ACC112 (cell line): ENCODE measurements around the gene ORMDL3.
A peak's percentile ranks its signal among the peaks of the same experiment; 100 is the strongest.
"Not testable (repeated sequence)": the region's sequence is repeated elsewhere in the genome, so short reads cannot be mapped to it uniquely, and the experiment has no call there.

Experiments used
- H2AFZ ChIP-seq: fragments of 200-600 bp; sonication (generic); one replicate; pipeline ENCODE4 v1.6.0; 2017; ENCODE audit warnings: antibody characterized with exemption, low read length; ENCODE audit not compliant: unreplicated experiment
- H3K27ac ChIP-seq: fragments of 200-600 bp; sonication (generic); 2 replicates; pipeline ENCODE4 v1.5.1; 2014; ENCODE audit warnings: low read depth, mild to moderate bottlenecking, antibody characterized with exemption, low read length, moderate library complexity
- H3K27me3 ChIP-seq: fragments of 200-600 bp; sonication (generic); 2 replicates; pipeline ENCODE4 v1.6.1; 2014; ENCODE audit warnings: mild to moderate bottlenecking, antibody characterized with exemption, low read length, moderate library complexity, mixed read lengths; ENCODE audit not compliant: insufficient read depth
- H3K36me3 ChIP-seq: fragments of 200-600 bp; sonication (generic); 2 replicates; pipeline ENCODE4 v1.6.1; 2016; ENCODE audit warnings: mild to moderate bottlenecking, antibody characterized with exemption, low read length, moderate library complexity, mixed read lengths; ENCODE audit not compliant: insufficient read depth
- H3K4me1 ChIP-seq: fragments of 200-600 bp; sonication (generic); one replicate; pipeline ENCODE4 v1.6.1; 2016; ENCODE audit warnings: low read length, mixed read lengths; ENCODE audit not compliant: insufficient read depth, unreplicated experiment, control insufficient read depth
- H3K4me3 ChIP-seq: fragments of 200-600 bp; sonication (generic); 2 replicates; pipeline ENCODE4 v1.5.1; 2014; ENCODE audit warnings: mild to moderate bottlenecking, low read depth, low read length
- H3K79me2 ChIP-seq: fragments of 200-600 bp; sonication (generic); one replicate; pipeline ENCODE4 v1.6.0; 2016; ENCODE audit warnings: low read length; ENCODE audit not compliant: control insufficient read depth, unreplicated experiment, insufficient read depth

ORMDL3 gene

GRCh38 chr17:39904990-39905288 is 22.5 kb downstream of the ORMDL3 start:
- Histone ChIP-seq H3K27ac (no peak overlapping the region), H3K36me3 (no peaks in the 10 kb centered on the region), H2AFZ (no peak overlapping the region), H3K27me3 (no peaks in the 10 kb centered on the region), H3K4me3 (no peak overlapping the region), H3K4me1 (peaks cover 4% of the 10 kb centered on the region), H3K79me2 (no peaks in the 10 kb centered on the region)

- H3K4me3 ChIP-seq: no peak overlapping the region
- peaks cover 4% of the 10 kb centered on the region for H3K4me1 ChIP-seq
- no peaks in the 10 kb centered on the region for H3K27me3 ChIP-seq
- no peak overlapping the region for H2AFZ ChIP-seq
- no peaks in the 10 kb centered on the region for H3K79me2 ChIP-seq
- peak overlapping the region; percentile 33; the same call in 1 of the 2 replicates for H3K27ac ChIP-seq
- H3K36me3 ChIP-seq: no peaks in the 10 kb centered on the region
Measured at GRCh38 chr17:39903158-39903884, 24.1 kb downstream of the ORMDL3 start.

GRCh38 chr17:39902027-39902426 is 25.4 kb downstream of the ORMDL3 start:
- H3K79me2 ChIP-seq, H2AFZ ChIP-seq, H3K4me3 ChIP-seq, H3K27me3 ChIP-seq, H3K27ac ChIP-seq, H3K4me1 ChIP-seq, H3K36me3 ChIP-seq: not testable (repeated sequence)

GRCh38 chr17:39899215-39899614 is 28.2 kb downstream of the ORMDL3 start:
- Histone ChIP-seq H3K27me3 (no peaks in the 10 kb centered on the region), H3K4me1 (peaks cover 4% of the 10 kb centered on the region), H3K79me2 (no peaks in the 10 kb centered on the region), H3K36me3 (no peaks in the 10 kb centered on the region), H3K27ac (no peak overlapping the region), H3K4me3 (no peak overlapping the region), H2AFZ (no peak overlapping the region)

GRCh38 chr17:39898088-39898487 is 29.3 kb downstream of the ORMDL3 start:
- Histone ChIP-seq H3K4me1 (peaks cover under 1% of the 10 kb centered on the region), H3K36me3 (no peaks in the 10 kb centered on the region), H3K79me2 (no peaks in the 10 kb centered on the region), H3K27ac (no peak overlapping the region), H2AFZ (no peak overlapping the region), H3K27me3 (peaks cover 2% of the 10 kb centered on the region), H3K4me3 (no peak overlapping the region)

- H3K4me3 ChIP-seq: no peak overlapping the region
- H3K27ac ChIP-seq: no peak overlapping the region
- H3K79me2 ChIP-seq: no peaks in the 10 kb centered on the region
- H3K27me3 ChIP-seq: peaks cover 13% of the 10 kb centered on the region
- H2AFZ ChIP-seq: no peak overlapping the region
- H3K36me3 ChIP-seq: no peaks in the 10 kb centered on the region
- H3K4me1 ChIP-seq: no peaks in the 10 kb centered on the region
Measured at GRCh38 chr17:39894681-39895376, 32.6 kb downstream of the ORMDL3 start.

- H2AFZ ChIP-seq: no peak overlapping the region
- H3K36me3 ChIP-seq: no peaks in the 10 kb centered on the region
- no peak overlapping the region for H3K4me3 ChIP-seq
- H3K27ac ChIP-seq: no peak overlapping the region
- H3K4me1 ChIP-seq: no peaks in the 10 kb centered on the region
- H3K27me3 ChIP-seq: peaks cover 21% of the 10 kb centered on the region
- H3K79me2 ChIP-seq: no peaks in the 10 kb centered on the region
Measured at GRCh38 chr17:39889200-39889599, 38.2 kb downstream of the ORMDL3 start.

GRCh38 chr17:39887078-39887477 is 40.3 kb downstream of the ORMDL3 start:
- Histone ChIP-seq H2AFZ (no peak overlapping the region), H3K4me3 (no peak overlapping the region), H3K36me3 (no peaks in the 10 kb centered on the region), H3K27ac (no peak overlapping the region), H3K4me1 (no peaks in the 10 kb centered on the region), H3K27me3 (peaks cover 9% of the 10 kb centered on the region), H3K79me2 (no peaks in the 10 kb centered on the region)

- H3K36me3 ChIP-seq, H3K27me3 ChIP-seq, H3K79me2 ChIP-seq, H3K27ac ChIP-seq, H3K4me1 ChIP-seq, H2AFZ ChIP-seq, H3K4me3 ChIP-seq: not testable (repeated sequence)
Measured at GRCh38 chr17:39886102-39886501, 41.3 kb downstream of the ORMDL3 start.

- H3K27ac ChIP-seq: no peak overlapping the region
- H3K79me2 ChIP-seq: no peaks in the 10 kb centered on the region
- peaks cover 18% of the 10 kb centered on the region for H3K27me3 ChIP-seq
- H3K36me3 ChIP-seq: no peaks in the 10 kb centered on the region
- no peaks in the 10 kb centered on the region for H3K4me1 ChIP-seq
- H3K4me3 ChIP-seq: no peak overlapping the region
- no peak overlapping the region for H2AFZ ChIP-seq
Measured at GRCh38 chr17:39872751-39873150, 54.6 kb downstream of the ORMDL3 start.

GRCh38 chr17:39871801-39872200 is 55.6 kb downstream of the ORMDL3 start:
- peak overlapping the region; percentile 43 for H2AFZ ChIP-seq
- no peak overlapping the region for H3K27ac ChIP-seq
- no peak overlapping the region for H3K4me3 ChIP-seq
- H3K27me3 ChIP-seq: peaks cover 21% of the 10 kb centered on the region
- no peaks in the 10 kb centered on the region for H3K36me3 ChIP-seq
- no peaks in the 10 kb centered on the region for H3K79me2 ChIP-seq
- H3K4me1 ChIP-seq: no peaks in the 10 kb centered on the region
